Osteoblast (primary cell): ENCODE data around the gene RRAGC. TPM values are rescaled to one million over a fixed set of nuclear protein-coding genes. Genes with fewer than 3 reads are reported as not detected.
A peak's percentile ranks its signal among the peaks of the same experiment; 100 is the strongest.

Experiments used
- DNase-seq: peaks from one replicate; pipeline ENCODE4 v3.0.0; 2011; ENCODE audit warnings: low spot score, mixed read lengths; ENCODE audit not compliant: insufficient read length; ENCODE audit errors: missing footprints
- H2AFZ ChIP-seq: 2 replicates; pipeline ENCODE4 v1.6.0; 2011; ENCODE audit warnings: mild to moderate bottlenecking, low read length
- H3K27ac ChIP-seq: 2 replicates; pipeline ENCODE4 v1.5.1; 2011; ENCODE audit warnings: mild to moderate bottlenecking, low read depth, low read length, moderate library complexity
- H3K27me3 ChIP-seq: 2 replicates; pipeline ENCODE4 v1.6.0; 2012; ENCODE audit warnings: mild to moderate bottlenecking, control low read depth, inconsistent platforms, low read length, moderate library complexity; ENCODE audit not compliant: insufficient read depth
- H3K36me3 ChIP-seq: 2 replicates; pipeline ENCODE4 v1.5.1; 2011; ENCODE audit warnings: mild to moderate bottlenecking, low read length, control low read depth, moderate library complexity; ENCODE audit not compliant: insufficient read depth
- H3K4me1 ChIP-seq: 2 replicates; pipeline ENCODE4 v1.5.1; 2011; ENCODE audit warnings: mild to moderate bottlenecking, low read length, control low read depth, moderate library complexity; ENCODE audit not compliant: insufficient read depth
- H3K4me2 ChIP-seq: 2 replicates; pipeline ENCODE4 v1.6.0; 2011; ENCODE audit warnings: mild to moderate bottlenecking, low read length; ENCODE audit not compliant: insufficient read depth
- H3K4me3 ChIP-seq: fragments of 200-600 bp; sonication (generic); 3 replicates; pipeline ENCODE4 v1.5.1; 2012; ENCODE audit warnings: mild to moderate bottlenecking, low read length, inconsistent platforms; ENCODE audit not compliant: insufficient read depth
- H3K79me2 ChIP-seq: 2 replicates; pipeline ENCODE4 v1.6.0; 2012; ENCODE audit warnings: mild to moderate bottlenecking, low read length, control low read depth, inconsistent platforms; ENCODE audit not compliant: insufficient read depth
- H3K9me3 ChIP-seq: 2 replicates; pipeline ENCODE4 v1.5.1; 2011; ENCODE audit warnings: low read depth, low read length, control low read depth
- H4K20me1 ChIP-seq: 2 replicates; pipeline ENCODE4 v1.6.0; 2012; ENCODE audit warnings: mild to moderate bottlenecking, low read length, control low read depth; ENCODE audit not compliant: insufficient read depth
- total RNA-seq: library from RNA; depleted of rRNA; stranded (reverse); fragments of >200 nt; gene quantifications from 2 replicates; pipeline ENCODE4 v1.2.3, GENCODE V29; 2012
- TF ChIP-seq, protein P1 (sequence below): IDR thresholded peaks from 2 replicates; pipeline ENCODE4 v1.5.1; 2011; ENCODE audit warnings: mild to moderate bottlenecking, low read depth, low read length, moderate library complexity; ENCODE audit errors: extremely low read depth

Gene RRAGC
- total RNA-seq, 1 donor: 57.9 TPM

DNA sequence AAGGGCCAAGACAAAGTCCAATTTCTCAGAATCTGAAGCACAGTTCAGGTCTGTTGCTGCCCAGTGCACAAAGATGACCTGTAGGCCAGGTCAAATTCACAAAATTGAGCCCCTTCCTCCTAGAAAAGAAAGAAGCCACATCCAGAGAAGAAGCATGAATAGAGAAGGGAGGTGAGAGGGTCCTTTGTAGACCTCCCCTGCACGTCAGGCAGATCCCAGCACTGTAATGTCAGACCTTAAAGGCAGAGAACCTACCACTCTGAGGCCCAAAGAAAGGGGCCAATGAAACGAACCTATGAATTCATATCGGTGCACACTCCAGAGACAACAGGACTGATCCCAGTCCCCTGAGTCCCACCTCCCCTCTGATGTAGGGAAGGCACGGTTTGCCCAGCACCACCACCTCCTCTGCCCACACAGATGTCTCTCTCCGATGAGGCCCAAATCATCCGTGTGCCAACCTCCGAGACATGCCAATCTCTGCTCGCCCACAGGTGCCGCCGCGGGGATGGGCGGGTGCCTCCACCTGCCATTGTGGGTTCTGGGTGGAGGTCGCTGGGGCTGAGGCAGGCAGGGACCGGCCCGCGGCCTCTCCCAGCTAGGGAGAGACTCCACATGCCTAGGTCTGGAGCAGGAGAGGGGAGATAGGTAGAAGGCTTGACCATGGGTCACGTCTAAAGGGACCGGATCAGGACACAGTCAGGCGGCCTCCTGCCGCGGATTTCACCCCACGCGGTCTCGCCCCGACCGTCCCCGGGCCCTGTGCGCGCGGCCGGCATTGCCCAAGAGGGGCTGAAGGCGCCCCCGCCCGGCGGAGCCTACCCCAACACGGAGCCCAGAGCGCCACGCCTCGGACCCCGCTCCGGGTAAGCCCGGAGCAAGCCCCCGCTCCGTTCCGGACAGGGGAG, 42.1 kb downstream of the RRAGC start:
- H3K79me2 ChIP-seq: no peaks in the 10 kb centered on the region
- TF ChIP-seq, protein P1, sequence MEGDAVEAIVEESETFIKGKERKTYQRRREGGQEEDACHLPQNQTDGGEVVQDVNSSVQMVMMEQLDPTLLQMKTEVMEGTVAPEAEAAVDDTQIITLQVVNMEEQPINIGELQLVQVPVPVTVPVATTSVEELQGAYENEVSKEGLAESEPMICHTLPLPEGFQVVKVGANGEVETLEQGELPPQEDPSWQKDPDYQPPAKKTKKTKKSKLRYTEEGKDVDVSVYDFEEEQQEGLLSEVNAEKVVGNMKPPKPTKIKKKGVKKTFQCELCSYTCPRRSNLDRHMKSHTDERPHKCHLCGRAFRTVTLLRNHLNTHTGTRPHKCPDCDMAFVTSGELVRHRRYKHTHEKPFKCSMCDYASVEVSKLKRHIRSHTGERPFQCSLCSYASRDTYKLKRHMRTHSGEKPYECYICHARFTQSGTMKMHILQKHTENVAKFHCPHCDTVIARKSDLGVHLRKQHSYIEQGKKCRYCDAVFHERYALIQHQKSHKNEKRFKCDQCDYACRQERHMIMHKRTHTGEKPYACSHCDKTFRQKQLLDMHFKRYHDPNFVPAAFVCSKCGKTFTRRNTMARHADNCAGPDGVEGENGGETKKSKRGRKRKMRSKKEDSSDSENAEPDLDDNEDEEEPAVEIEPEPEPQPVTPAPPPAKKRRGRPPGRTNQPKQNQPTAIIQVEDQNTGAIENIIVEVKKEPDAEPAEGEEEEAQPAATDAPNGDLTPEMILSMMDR: no peak
- H3K4me2 ChIP-seq: peak overlapping the region; percentile 58
- H3K27ac ChIP-seq: no peak overlapping the region
- no peak overlapping the region for H2AFZ ChIP-seq
- H3K4me1 ChIP-seq: no peaks in the 10 kb centered on the region
- H3K36me3 ChIP-seq: no peaks in the 10 kb centered on the region
- H3K27me3 ChIP-seq: peaks cover 80% of the 10 kb centered on the region
- DNase-seq: peak; percentile 90
- H3K4me3 ChIP-seq: peak overlapping the region; percentile 39
- no peaks in the 10 kb centered on the region for H4K20me1 ChIP-seq
- no peaks in the 10 kb centered on the region for H3K9me3 ChIP-seq

GRCh38 chr1:38815903-38816627, 43.5 kb downstream of the RRAGC start:
- Histone ChIP-seq H3K79me2 (no peaks in the 10 kb centered on the region), H3K4me3 (no peak overlapping the region), H3K27me3 (peaks cover 79% of the 10 kb centered on the region), H3K36me3 (no peaks in the 10 kb centered on the region), H4K20me1 (no peaks in the 10 kb centered on the region), H2AFZ (no peak overlapping the region), H3K9me3 (no peaks in the 10 kb centered on the region), H3K27ac (no peak overlapping the region), H3K4me2 (no peak overlapping the region), H3K4me1 (no peaks in the 10 kb centered on the region)
- TF ChIP-seq, protein P1: no peak
- no peak for DNase-seq

DNA sequence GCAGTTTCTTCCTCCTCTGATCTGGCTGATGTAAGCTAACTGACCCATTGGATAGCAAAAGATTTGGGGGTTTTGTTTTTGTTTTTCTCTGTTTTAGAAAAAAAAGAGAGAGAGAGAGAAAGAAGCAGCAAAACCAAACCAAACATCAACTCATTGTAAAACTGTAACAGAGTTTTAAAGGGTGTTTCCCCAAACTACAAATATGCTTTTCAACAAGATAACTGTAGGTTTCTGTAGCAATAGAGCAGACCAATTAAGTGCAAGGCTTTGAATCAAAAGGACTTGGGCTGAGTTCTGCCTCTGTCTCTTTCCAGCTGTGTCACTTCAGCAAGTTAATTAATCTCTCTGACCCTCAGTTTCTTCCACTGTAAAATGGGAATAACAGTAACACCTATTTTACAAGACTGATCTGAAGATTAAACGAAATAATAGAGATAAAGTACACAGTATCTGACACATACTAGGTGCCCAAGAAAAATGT, 44.5 kb downstream of the RRAGC start:
- Histone ChIP-seq H3K79me2 (no peaks in the 10 kb centered on the region), H3K36me3 (no peaks in the 10 kb centered on the region), H2AFZ (no peak overlapping the region), H3K27me3 (peaks cover 80% of the 10 kb centered on the region), H3K4me3 (no peak overlapping the region), H3K4me2 (no peak overlapping the region), H3K4me1 (no peaks in the 10 kb centered on the region), H4K20me1 (no peaks in the 10 kb centered on the region), H3K9me3 (no peaks in the 10 kb centered on the region), H3K27ac (no peak overlapping the region)
- TF ChIP-seq, protein P1: no peak
- DNase-seq: no peak
